GM12864 (cell line): ENCODE measurements around the gene PKHD1.

Experiments
- DNase-seq: peaks from one replicate; pipeline ENCODE4 v3.0.0-alpha.2; 2011; ENCODE audit warnings: low read depth
- H3K4me3 ChIP-seq: 2 replicates; pipeline ENCODE4 v1.5.1; 2011; ENCODE audit warnings: mild to moderate bottlenecking, low read depth, low read length, control low read depth
- TF ChIP-seq, protein P1 (sequence below): IDR thresholded peaks from 2 replicates; pipeline ENCODE4 v1.5.1; 2011; ENCODE audit warnings: low read depth, mild to moderate bottlenecking, moderate library complexity, low read length, control low read depth, inconsistent platforms; ENCODE audit errors: missing control alignments

Gene PKHD1

DNA sequence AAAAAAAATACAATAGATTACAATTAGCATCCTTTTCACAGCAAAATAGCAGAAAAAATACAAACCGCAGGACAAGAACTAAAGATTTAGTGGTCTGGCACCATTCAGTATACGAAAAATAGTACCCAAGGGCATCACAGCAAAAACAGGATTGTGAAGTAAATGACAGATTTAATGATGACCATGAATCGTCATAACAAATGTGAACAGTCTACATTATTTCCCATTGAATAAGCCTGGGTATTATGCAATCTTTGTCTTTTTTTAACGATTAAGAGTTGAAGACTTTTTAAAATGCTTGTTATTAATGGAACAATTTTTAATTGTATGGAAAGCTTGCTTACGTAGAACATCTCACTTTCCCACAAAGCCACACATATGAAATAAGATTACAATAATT lies 432.8 kb downstream of the PKHD1 start:
- DNase-seq, result no peak
- TF ChIP-seq, protein P1, sequence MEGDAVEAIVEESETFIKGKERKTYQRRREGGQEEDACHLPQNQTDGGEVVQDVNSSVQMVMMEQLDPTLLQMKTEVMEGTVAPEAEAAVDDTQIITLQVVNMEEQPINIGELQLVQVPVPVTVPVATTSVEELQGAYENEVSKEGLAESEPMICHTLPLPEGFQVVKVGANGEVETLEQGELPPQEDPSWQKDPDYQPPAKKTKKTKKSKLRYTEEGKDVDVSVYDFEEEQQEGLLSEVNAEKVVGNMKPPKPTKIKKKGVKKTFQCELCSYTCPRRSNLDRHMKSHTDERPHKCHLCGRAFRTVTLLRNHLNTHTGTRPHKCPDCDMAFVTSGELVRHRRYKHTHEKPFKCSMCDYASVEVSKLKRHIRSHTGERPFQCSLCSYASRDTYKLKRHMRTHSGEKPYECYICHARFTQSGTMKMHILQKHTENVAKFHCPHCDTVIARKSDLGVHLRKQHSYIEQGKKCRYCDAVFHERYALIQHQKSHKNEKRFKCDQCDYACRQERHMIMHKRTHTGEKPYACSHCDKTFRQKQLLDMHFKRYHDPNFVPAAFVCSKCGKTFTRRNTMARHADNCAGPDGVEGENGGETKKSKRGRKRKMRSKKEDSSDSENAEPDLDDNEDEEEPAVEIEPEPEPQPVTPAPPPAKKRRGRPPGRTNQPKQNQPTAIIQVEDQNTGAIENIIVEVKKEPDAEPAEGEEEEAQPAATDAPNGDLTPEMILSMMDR, result no peak
- H3K4me3 ChIP-seq, result no peak overlapping the region

DNA sequence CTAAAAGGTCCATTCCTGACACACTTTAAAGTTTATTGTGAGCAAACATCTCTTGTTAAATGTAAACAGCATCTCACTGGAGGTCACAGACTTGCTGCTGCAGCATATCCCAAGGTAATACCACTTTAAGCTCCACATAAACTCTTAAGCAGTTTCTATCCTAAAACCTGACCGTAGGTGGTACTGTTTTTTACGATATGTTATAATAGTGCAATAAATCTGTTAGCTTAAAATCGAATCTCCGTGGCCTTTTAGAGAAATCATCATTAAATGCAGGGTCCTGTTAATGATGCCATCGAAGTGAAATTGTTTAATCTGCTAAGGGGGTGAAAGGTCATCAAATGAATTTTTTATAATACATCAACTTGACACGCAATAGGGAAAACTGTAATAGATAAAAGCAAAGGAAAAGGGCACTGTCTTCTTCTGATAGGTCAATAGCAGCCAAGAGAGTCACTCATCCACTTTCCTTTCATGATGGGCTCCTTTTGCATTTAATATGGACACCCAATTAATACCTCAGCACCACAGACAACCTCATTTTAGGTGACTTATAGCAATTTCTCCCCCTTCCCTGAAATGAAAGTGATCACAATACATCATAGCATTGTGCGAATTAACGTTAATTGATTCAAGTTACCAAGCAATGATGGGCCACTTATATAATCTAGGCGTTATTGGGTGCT lies 436.1 kb downstream of the PKHD1 start:
- no peak for DNase-seq
- H3K4me3 ChIP-seq, result no peak overlapping the region
- TF ChIP-seq, protein P1, result no peak

DNA sequence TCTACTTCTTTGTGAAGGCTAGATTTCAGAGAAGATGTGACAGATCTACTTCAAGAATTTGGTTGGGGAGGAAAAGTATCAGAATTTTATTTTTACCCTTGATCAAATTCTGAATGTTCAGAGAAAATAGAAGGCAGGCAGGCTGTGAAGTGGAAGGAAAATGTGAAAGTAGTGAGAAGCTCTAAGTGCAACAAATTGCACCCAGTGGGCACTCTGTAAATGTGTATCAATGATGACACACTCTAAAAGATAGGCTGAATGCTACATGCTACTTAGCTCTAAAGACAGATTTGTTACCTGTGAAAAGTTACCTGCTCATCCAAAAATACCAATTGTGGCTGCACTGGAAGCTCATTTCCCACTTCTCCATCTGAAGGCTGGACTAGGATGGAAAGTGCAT lies 438.6 kb downstream of the PKHD1 start:
- no peak overlapping the region for H3K4me3 ChIP-seq
- no peak for DNase-seq
- TF ChIP-seq, protein P1, result no peak

DNA sequence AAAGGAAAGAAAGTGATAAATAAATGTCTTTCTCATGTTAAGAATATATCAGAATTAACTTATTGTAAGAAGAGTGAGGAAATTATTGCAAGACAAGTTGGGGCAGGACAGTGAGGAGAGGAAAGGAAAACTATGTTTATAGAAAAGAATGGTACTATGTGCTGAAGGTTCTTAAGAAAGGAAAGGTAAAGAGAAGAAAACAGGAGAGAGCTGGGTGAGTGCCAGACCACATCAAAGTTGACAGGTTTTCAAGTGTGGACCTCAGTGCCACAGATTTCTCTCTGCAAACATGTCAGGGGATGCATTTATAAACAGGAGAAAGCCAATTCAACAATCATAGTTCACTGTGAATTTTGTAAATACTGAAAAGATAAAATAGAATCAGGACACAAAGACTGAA lies 439.2 kb downstream of the PKHD1 start:
- no peak for DNase-seq

DNA sequence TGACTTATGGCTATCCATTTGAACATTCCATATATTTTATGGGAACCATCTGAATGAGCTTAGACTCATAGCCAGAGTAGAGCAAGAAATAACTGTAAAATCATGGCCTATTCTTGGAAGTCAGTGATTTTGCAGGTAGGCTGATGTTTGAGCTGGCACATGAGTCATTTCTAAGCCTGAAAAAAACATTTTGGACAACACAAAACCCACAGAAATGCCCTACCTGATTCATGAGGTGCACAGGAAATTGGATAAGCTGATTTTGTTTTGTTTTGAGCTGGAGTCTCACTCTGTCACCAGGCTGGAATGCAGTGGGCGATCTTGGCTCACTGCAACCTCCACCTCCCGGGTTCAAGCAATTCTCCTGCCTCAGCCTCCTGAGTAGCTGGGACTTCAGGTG lies 443.0 kb downstream of the PKHD1 start:
- TF ChIP-seq, protein P1, result no peak
- no peak overlapping the region for H3K4me3 ChIP-seq
- DNase-seq, result no peak

More for the DNA sequence above, 439.2 kb downstream of the PKHD1 start:
- TF ChIP-seq, protein P1, result no peak
- no peak overlapping the region for H3K4me3 ChIP-seq

DNA sequence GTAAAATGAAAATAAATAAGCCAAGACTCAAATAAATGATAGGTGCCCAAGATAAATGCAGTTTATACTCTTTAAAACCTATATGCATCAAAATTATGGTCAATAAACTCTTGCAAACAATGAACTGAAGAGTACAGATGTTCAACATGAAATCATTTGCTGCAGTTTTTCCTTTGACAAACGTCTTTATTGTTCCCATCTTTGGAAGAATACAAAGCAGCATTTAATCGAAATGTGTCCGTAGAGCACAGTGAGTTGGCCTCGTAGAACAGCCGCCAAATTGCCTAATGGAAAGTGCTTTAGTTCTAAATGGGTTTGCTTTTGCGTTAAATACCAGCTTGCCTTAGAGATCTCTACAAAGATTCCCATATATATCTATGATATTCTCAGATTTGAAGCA lies 447.4 kb downstream of the PKHD1 start:
- no peak overlapping the region for H3K4me3 ChIP-seq
- TF ChIP-seq, protein P1, result no peak
- no peak for DNase-seq

DNA sequence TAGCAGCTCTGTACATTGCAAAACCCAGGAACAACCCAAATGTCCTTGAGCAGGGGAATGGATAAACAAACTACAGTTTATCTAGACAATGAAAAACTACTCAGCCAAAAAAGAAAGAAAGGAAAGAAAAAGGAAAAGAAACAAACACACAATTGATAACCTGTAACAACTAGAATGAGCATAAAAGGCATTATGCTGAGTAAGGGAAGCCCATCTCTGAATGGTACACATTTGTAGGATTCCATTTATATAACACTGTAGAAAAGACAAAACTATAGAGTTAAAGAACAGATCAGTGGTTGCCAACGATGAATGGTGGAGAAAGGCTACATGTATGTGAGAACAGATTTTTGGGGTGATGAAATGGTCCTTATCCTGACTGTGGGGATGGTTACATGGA lies 454.0 kb downstream of the PKHD1 start:
- TF ChIP-seq, protein P1, result no peak
- no peak overlapping the region for H3K4me3 ChIP-seq
- DNase-seq, result no peak
